SIG-M5 treated with dmso at 0.1 percent for 504 hours (cell line): ENCODE results near the gene AURKA.
"Not testable (repeated sequence)": the region's sequence is repeated elsewhere in the genome, so short reads cannot be mapped to it uniquely, and the experiment has no call there.

Source experiments
- DNase-seq: peaks from one replicate; lab custom pipeline; 2025; ENCODE audit not compliant: unreplicated experiment; lab: John Stamatoyannopoulos, UW

Gene AURKA

DNA sequence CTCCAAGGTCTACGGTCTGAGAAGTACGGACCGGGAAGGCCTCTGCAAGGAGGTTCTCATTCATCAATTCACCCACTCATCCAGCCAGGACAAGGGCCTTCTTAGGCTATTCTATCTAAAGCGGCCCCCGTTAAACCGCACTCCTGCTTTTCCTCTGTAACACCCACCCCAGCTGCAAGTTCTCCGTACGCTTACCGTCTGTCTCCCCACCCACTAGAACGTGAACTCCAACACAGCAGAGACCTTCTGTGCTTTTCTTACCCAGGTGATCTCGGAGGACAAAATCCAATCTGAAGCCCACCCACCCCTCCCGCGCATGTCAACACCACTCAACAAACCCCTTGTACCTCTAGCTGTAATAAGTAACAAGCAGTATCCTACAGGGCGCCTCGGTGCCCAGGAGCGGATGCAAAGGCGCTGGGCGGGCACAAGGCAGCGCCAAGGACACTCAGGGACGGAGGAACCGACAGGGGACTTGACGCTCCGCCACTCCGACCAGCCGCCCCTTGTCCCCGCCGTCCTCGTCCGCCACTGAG lies 351 bp downstream of the AURKA start:
- DNase-seq, result peak; percentile 45

DNA sequence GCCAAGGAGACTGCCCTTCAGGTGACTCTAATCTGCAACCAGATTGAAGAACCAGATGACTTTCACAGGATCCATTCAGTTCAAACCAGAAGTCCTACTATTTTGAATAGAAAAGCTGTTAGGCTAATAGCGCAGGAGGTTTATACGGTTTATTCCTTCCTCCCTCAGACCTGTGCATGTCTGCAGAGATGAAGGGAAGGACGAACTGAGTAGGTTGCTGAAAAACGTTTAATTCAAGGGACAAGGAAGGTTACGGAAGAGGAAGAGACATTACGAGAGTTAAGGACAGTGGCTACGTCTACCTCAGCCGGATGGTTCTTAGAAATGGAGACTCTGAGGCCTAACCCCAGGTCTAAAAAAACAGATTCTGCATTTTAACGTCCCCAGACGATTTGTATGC lies 978 bp downstream of the AURKA start:
- peak; percentile 52 for DNase-seq

DNA sequence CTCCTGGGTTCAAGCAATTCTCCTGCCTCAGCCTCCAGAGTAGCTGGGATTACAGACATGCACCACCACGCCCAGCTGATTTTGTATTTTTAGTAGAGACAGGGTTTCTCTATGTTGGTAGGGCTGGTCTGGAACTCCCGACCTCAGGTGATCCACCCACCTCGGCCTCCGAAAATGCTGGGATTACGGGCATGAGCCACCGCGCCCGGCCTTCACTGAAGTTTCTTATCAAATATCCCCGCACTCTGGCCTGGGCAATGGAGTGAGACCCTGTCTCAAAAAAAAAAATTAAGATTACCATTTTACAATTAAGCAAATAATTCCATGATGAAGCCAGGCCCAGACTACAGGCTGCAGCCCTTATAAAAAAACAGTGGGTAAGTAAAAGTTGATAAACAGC lies 1.6 kb downstream of the AURKA start:
- DNase-seq, result not testable (repeated sequence)

DNA sequence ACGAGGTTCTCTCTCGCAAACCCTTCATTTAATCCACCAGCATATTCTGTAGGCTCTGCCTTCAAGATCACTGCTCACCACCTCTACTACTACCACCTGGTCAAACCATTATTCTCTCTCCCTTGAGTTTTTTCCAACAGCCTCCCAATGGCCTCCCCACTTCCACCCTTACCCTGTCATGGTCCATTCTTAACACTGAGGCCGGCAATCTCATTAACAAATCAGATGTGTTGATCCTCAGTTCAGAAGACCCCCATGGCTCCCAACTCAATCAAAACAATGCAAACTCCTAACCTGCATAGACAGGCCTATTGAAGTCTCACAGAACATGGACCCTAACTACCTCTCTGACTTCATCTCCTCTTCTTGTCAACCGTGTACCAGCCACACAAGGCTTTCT lies 2.2 kb downstream of the AURKA start:
- DNase-seq, result no peak

DNA sequence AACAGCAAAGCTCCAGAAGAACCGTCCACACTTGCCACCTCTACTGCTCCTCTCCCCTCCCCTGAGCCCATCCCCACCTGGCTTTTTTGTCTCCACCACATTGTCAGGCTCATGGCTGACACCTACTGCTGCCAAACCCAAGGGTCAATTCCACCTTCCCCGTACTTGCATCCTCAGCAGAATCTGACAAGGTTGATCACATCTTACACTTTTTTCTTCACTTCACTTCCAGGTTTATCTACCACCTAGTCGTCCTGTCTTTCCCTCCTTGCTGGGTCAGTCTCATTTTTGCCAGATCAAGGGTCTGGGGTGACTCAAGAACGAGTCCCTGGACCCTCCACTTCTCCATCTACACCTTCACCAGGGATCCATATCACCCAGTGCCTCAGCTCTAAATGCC lies 3.1 kb downstream of the AURKA start:
- DNase-seq, result no peak

DNA sequence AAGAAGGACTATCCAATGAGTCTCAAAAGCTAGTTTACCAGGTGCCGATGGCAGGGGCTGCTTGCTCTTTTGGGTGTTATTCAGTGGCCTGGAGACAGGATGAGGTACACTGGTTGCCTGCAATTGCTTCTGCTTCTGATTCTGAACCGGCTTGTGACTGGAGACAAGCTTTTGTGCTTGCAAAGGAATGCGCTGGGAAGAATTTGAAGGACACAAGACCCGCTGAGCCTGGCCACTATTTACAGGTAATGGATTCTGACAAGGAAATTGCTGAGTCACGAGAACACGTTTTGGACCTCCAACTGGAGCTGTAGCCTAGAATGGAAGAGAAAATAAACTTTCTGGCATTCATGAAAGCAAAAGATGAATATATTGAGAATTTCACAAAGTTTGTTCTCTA lies 5.8 kb downstream of the AURKA start:
- DNase-seq, result no peak

DNA sequence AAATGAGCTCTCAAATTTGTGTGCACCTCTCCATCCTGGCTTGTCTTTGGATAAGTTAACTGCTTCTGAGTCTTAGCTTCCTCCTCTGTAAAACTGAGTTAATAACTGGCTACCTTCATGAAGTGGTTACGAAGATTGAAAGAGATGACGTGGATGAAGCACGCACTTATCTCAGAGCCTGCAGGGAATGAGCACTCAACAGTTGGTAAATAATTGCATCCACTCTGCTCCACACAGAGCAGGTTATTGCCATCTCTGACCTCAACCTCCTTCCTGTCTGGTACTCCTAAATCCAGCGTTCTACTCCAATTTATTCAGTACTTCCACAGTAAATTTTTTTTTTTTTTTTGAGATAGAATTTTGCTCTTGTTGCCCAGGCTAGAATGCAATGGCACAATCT lies 6.9 kb downstream of the AURKA start:
- DNase-seq, result no peak

DNA sequence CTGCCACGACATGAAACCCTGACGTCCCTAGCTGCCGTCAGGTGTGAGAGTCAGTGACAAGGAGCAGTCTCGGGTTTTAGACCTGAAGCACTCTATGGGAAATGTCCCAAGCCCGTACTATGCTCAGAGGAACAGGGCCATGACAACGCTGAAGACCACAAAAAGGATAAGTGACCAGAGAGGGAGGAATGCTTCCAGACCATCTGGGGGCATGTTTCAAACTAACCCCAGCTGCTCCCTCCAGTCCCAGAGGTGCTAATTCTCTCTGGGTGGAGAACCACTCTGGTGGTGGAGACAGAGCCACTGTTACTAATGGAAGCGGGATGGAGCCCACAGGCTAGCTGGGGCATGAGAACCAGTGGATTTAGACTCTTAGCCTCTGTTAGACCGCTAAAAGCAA lies 8.7 kb downstream of the AURKA start:
- no peak for DNase-seq

DNA sequence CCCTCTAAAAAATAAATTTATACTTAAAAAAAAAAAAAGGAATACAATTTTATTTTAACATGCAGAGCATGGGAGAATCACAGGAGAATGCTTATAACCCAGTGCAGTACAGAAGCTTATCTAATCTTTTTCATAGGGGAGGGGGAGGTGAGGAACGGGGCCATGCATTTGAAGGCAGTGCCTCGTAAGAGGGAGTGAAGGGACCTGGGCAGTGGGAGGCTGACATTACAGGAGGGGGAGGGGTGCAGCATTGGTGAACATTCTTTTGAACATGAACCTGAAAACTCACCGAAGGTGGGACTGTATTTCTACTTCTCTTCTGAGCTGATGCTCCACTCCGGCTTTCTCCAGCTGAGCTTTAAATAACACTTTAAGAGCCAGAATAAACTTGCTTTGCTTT lies 9.3 kb downstream of the AURKA start:
- DNase-seq, result no peak

DNA sequence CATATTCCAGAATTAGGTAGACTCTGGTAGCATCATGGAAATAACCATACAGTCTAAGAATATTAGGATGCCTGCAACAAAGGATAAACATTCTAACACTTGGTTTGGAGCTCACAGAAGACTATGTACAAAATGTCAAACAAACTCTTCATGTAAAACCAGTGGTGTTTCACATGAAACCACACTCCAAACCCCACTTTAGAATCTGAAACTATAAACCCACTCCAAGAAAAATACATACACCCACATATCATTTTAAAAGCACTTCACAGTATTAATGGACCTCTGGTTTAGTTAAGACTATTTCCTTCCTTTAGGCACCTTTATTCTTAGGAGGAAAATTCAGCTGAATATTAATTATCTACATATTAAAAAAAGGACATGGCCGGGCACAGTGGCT lies 10.5 kb downstream of the AURKA start:
- DNase-seq, result no peak

DNA sequence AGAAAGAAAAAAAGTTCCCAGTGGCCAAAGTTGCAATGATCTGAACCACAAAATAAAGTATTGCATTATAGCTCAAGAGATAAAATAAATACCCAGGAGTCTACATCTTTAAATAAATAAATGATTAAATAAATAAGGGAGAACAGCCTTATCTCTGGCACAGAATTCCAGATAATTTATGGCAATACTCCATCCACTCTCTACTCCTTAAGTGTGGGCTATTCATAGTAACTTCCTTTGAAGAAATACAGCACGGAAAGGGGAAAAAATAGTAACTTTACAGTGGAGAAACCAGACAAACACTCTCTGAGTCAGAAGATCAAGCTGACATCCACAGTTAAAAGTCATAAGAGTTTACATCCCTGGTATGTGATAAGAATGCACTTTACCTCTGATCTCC lies 11.6 kb downstream of the AURKA start:
- DNase-seq, result no peak

DNA sequence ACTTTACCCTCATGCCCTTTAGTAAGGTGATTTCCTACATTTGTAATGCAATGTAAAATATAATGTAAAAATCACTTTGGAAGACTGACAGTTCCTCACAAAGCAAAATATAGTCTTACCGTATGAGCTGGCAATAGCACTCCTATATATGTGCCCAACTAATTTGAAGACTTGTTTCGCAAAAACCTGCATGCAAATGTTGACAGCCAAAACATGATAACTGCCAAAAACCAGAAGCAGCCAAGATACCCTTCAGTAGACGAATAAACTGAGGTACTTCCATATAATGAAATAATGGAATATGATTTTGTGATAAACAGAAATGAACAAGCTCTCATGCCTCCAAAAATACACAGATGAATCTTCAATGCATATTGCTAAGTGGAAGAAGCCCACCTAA lies 13.6 kb downstream of the AURKA start:
- no peak for DNase-seq

DNA sequence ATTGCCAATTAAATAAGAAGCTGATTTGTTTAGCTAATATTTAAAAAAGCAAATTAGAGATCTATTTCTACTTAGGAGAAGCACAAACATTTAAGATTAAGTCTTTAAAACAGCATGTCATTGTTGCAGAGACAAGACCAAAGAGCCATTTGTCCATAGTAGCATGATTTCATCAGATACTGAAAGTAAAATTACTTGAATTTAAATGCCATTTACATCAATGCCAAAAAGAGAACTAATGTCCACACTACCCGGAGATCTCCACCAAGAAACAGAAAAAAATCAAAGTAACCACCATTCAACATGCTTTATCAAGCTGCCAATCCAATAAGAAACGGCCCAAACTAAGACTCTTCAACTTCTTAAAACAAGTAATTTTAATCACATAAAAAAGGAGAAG lies 15.7 kb downstream of the AURKA start:
- DNase-seq, result no peak

DNA sequence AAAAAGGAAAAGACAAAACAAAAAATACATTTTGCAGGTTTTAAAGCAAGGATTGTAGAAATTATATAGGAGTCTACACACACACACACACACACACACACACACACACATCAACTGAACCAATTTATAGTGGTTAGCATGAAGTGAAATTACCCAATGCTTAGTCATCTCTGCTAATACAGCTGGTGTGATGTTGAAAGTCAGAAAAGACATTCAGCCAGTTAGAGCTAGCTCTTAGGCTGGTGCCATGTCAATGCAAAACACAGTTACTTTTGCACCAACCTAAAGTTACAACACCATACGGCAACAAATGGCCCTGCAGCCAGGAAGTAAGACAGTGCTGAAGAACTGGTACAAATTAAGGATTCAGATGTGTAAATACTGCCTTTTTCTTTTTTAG lies 18.1 kb downstream of the AURKA start:
- DNase-seq, result peak; percentile 97

DNA sequence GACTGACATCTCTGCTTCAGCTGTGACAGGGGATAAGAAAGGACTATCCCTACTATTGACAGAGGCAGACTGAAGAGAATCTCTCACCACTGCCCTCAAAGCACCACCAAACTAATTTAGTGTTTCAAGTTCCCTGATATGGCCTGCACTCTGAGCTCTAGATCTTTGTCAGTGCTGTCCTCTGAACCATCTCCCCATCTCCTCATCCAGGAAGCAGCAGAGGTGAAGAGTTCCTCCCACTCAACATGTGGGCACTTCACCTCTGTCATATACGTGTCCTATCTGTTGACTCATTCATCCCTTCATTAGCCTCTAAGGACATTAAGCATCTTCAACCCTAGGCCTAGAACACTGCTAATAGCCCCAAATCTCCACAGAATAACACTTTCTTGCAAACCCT lies 19.2 kb downstream of the AURKA start:
- DNase-seq, result no peak

DNA sequence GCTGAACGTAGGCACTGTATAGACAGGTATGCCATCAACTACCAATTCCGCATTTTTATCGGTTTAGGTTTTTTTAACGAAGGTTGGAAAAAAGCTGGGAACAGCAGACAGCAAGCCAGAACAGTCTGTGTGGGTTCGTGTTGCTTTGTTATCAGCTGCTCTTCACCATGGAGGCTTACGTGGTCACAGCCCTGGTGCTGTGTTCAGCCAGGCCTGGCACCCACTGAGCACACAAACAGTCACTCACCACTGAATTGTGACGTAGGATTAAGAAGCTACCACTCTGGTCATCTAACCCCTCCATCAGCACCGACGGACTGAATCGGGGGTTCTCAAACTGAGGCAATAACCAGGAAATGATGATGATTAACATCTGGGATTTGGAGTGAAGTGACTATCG lies 20.0 kb downstream of the AURKA start:
- no peak for DNase-seq

DNA sequence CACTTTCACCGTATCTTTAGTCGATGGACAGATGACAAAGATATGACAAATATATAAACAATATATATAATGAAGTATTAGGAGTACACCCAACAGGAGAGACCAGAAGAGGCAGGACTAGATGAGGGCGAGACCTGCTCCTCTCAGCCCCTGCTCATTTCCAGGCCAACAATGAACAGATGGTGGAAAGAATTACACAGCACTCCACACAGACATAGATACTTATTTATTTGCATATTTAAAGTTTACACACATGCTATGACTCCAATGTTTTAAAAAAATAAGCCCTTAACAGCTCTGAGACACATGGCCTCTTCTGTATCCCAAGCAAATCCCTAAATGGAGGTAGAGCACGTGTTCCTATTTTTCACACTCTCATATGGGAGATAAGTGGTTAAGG lies 22.8 kb downstream of the AURKA start:
- DNase-seq, result no peak

DNA sequence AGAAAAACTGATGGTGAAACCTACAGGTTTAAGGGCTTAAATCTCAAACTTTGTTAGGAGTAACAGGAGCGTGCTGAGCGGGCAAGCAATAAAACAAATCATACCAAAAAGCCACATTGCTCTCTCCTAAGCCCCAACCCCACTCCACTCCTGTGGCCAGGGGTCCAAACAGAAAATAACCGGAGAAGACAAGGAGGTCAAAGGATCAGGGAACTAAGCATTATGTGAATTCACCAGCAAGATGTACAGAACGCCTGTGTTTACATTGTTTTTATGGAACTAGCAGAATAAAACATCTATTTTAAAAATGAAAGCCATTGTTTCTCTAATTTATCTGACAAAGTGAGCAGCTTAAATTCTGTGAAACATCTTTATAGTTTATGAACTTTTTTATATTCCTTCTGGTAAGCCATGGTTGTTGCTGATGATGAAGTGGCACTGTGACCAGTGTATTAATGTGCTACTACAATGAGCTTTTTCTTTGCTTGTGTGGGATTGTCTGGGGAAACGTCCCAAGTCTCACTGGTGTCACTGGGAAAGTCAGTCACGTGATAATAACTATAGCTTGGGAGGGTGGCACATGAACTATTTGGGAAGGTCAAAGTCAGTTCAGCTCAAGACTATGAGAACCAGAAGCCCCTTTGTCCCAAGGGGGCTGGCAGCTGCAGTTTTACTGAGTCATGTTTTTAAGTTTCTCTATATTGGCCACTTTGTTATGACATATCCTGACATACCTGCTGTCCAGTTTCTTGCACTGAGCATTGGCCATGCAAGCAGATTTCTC lies 23.5 kb downstream of the AURKA start:
- no peak for DNase-seq

DNA sequence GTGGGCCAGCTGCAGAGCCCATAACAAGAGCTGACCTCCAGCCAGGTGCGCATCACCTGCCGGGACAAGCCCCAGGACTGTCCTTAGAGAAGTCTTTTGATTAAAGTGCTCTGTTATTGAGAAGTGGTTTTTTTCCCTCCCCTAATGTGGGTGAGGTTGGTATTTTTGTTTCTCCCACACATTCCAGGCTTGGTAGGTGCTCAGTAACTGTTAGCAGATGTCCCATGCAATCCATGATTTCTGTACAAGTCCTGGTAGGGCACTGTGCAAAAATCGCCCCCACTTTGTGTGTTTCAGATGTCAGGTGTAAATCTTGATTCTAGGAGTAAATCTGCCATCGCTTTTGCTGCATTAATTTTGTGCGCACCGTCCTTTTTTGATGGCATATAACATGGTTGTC lies 28.5 kb downstream of the AURKA start:
- DNase-seq, result no peak

DNA sequence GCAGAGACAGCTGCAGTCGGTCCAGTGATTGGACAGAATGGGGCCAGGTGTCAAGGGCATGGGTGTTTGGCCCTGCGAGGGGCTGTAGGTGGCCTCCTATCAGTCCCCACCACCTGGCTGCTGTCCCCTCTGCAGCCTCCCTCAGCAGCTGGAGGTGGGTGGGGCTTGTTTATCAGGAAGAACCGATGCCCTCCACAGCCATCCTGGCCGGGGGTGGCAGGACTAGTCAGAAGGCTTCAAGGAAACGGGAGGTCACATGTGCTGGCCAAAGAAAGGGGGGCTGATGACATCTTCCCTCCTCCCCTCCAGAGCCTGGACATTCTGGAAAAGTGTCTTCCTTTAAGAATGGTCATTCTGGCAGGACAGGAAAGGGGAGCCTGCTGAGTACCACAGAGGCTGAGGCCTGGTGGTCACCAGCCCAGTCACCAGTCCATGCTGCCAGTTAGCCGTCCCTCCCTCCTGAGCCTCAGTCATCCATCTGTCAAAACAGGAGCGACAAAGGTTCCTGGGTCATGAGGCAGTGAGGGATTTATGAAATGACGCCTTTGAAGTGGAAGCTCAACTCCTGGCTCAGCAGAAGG lies 29.1 kb downstream of the AURKA start:
- DNase-seq, result no peak

DNA sequence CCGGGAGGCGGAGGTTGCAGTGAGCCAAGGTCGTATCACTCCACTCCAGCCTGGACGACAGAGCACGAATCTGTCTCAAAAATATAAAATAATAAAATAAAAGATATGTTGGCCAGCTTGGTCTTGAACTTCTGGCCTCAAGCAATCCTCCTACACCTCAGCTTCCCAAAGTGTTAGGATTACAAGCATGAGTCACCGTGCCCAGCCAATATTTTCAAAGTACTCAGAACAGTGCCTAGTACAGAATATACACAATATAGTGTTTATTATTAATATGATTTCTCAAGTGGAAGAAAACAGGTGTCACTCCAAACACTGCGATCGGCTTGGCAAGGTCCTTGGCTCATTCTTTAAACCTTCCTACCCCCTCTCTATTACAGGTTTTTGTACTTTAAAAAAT lies 30.1 kb downstream of the AURKA start:
- no peak for DNase-seq

DNA sequence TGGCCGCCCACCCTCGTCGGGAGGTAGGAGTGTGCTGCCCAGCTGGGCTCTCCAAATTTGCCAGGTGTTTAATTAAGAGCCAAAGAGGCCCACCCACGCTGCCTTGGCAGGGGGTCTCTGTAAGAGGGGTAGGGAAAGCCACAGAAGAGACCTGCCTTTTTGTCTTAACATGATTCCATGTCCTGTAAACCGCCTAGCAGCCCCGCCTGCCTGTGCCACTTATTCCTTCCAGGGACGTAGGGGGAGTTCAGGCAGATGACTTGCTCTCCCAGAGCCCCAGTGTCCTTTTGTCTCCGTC lies 31.2 kb downstream of the AURKA start:
- no peak for DNase-seq
